Activated T-helper 17 cell treated with anti-CD3 and anti-CD28 coated beads, Interleukin-2, amount 50 U/mL, for 72 hours (primary cell): ENCODE measurements around the gene GOLT1A. TPM values are rescaled to one million over a fixed set of nuclear protein-coding genes. Genes with fewer than 3 reads are reported as not detected.

Source experiments
- ATAC-seq: fragments of 150-1000 bp; cut with Tn5 transposase; replicated peaks from 2 replicates; pipeline ENCODE4 v1.10.0; 2021; ENCODE audit warnings: mild to moderate bottlenecking, moderate library complexity
- H3K27ac Mint-ChIP-seq: one replicate; pipeline ENCODE4 v1.8.0; 2022; ENCODE audit warnings: mixed read lengths
- H3K27me3 Mint-ChIP-seq: one replicate; pipeline ENCODE4 v1.8.0; 2022; ENCODE audit warnings: mixed read lengths
- H3K36me3 Mint-ChIP-seq: one replicate; pipeline ENCODE4 v1.8.0; 2022; ENCODE audit warnings: low read depth, mild to moderate bottlenecking, mixed read lengths
- H3K4me1 Mint-ChIP-seq: one replicate; pipeline ENCODE4 v1.8.0; 2022; ENCODE audit warnings: mixed read lengths
- H3K4me3 Mint-ChIP-seq: one replicate; pipeline ENCODE4 v1.8.0; 2022; ENCODE audit warnings: mild to moderate bottlenecking, mixed read lengths
- H3K9me3 Mint-ChIP-seq: one replicate; pipeline ENCODE4 v1.8.0; 2022; ENCODE audit warnings: mixed read lengths
- total RNA-seq, 2 donors: library from RNA; stranded (reverse); gene quantifications; one replicate each; pipeline ENCODE4 v1.2.3, GENCODE V29; 2022

Gene GOLT1A, protein sequence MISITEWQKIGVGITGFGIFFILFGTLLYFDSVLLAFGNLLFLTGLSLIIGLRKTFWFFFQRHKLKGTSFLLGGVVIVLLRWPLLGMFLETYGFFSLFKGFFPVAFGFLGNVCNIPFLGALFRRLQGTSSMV
- under 1 TPM in 1 of 2 donors, not detected in 1; 0.48 TPM for total RNA-seq

GRCh38 chr1:204213668-204214662, at the start of gene GOLT1A:
Gene GOLT1A (minus strand): TSS chr1:204213988. CDS start chr1:204213906, 82 bp downstream.
- ATAC-seq, result peak; percentile 63
- H3K4me3 Mint-ChIP-seq, result peak within 1 kb of the TSS; percentile 65
- H3K9me3 Mint-ChIP-seq, result peaks cover 3% of the 10 kb centered on the region
- peaks cover 5% of the 10 kb centered on the region for H3K4me1 Mint-ChIP-seq
- no peaks in the 10 kb centered on the region for H3K36me3 Mint-ChIP-seq
- peak within 1 kb of the TSS; percentile 57 for H3K27ac Mint-ChIP-seq
- peaks cover 3% of the 10 kb centered on the region for H3K27me3 Mint-ChIP-seq

- Mint-ChIP-seq H3K4me3 (no peak overlapping the region), H3K27ac (peak overlapping the region; percentile 12), H3K4me1 (no peaks in the 10 kb centered on the region), H3K9me3 (no peaks in the 10 kb centered on the region), H3K36me3 (no peaks in the 10 kb centered on the region), H3K27me3 (no peaks in the 10 kb centered on the region)
- no peak for ATAC-seq
These were observed 49.6 kb upstream of the GOLT1A start for GRCh38 chr1:204263254-204263910.

DNA sequence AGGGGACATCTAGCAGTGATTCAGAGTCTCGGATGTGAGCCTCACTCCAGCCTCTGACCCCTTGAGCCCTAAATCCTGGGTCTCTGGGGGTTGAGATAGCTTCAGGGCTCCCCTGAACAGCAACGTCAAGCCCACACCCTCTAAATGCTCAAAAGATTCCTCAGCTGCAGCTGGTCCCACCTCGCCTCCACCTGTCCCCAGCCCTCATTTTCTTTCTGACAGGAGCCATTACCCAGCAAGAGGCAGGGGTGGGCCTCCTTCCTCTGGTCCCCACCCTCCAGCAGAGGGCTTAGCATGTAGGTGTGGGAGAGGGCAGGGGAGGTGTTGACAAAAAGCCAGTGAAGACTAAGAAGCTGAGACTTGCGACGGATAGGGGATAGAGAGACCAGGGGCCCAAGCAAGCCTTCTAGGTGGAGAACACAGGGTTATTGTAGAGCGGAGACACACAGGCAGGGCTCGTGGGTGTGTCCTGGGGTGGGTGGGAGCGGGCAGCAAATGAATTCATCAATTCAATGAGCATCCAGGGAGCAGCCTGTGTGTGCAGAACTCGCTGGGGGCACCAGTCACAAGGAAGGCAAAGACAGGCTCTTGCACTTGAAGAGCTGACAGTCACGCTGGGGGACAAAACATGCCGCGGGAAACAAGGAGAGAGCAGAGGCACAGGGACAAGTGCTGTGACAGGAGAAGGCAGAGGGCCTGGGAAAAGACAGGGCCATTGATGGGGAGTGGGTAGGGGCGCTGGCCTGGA, 48.9 kb upstream of the GOLT1A start:
- ATAC-seq, result no peak
- H3K9me3 Mint-ChIP-seq, result no peaks in the 10 kb centered on the region
- no peak overlapping the region for H3K4me3 Mint-ChIP-seq
- no peak overlapping the region for H3K27ac Mint-ChIP-seq
- no peaks in the 10 kb centered on the region for H3K4me1 Mint-ChIP-seq
- no peaks in the 10 kb centered on the region for H3K36me3 Mint-ChIP-seq
- H3K27me3 Mint-ChIP-seq, result no peaks in the 10 kb centered on the region

DNA sequence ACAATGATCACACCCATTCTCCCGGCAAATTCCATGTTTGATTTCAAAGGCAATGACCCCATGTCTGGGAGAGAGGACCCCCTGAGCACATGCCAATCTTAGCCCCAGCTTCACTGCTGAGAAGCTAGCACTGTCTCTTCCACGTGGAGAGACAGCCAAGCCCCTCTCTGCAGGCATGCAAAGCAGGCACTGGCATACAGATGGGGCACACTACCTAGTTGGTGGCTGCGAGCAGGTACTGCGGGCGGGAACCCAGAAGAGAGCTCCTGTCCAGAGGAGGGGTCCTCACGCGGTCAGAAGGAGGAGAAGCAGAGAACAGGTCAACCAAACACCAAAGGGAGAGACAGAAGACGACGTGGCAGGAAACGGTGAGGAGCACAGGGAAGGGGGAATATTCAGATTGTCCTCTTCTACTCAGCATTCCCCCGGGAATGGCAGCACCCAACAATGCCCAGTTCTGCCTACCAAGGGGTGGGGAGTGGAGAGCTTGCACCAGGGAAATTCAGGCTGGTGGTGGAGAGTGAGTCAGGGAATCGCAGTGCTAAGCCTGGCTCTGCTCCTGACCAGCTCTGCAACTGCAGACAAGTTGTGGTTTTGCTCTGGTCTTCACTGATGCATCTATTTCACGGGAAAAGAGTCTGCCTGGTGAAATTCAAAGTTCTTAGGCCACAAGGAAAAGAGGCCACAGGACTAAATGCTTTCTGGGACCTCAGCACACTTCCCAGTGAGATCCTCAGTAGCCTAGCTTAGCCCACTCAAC, 48.1 kb upstream of the GOLT1A start:
- Mint-ChIP-seq H3K27ac (no peak overlapping the region), H3K4me3 (no peak overlapping the region), H3K27me3 (no peaks in the 10 kb centered on the region), H3K4me1 (no peaks in the 10 kb centered on the region), H3K9me3 (no peaks in the 10 kb centered on the region), H3K36me3 (no peaks in the 10 kb centered on the region)
- ATAC-seq, result no peak

- Mint-ChIP-seq H3K27me3 (no peaks in the 10 kb centered on the region), H3K4me3 (no peak overlapping the region), H3K4me1 (no peaks in the 10 kb centered on the region), H3K9me3 (no peaks in the 10 kb centered on the region), H3K27ac (no peak overlapping the region), H3K36me3 (no peaks in the 10 kb centered on the region)
- ATAC-seq, result no peak
These were observed 47.5 kb upstream of the GOLT1A start for GRCh38 chr1:204261266-204261665.

DNA sequence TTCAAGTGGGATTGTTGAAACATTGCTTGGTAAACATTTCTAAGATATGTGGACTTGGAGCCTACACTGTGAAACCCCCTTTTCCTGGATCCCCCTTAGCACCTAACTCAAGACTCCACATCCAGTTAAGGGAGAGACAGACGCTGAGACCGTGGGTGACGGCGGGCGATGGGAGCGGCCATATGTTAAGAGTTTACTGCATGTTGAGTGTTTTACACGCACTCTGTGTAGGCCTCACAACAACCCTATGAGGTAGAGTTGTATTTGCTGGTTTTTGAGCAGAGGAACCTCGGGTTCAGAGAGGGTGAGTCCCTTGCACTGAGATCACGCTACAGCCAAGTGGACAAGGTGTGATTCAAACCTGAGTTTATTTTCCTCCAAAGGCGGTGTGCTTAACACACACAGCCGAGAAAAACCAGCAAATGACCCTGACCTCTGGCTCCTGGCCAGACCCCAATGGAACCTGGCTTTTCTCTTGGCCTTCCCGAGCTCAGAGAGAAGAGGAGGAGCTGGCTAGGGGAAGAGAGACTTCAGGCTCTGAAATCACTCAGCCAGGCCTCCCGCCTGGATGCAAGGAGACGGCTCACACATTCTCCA, 46.9 kb upstream of the GOLT1A start:
- Mint-ChIP-seq H3K9me3 (no peaks in the 10 kb centered on the region), H3K27ac (no peak overlapping the region), H3K4me1 (no peaks in the 10 kb centered on the region), H3K36me3 (no peaks in the 10 kb centered on the region), H3K27me3 (no peaks in the 10 kb centered on the region), H3K4me3 (no peak overlapping the region)
- no peak for ATAC-seq

DNA sequence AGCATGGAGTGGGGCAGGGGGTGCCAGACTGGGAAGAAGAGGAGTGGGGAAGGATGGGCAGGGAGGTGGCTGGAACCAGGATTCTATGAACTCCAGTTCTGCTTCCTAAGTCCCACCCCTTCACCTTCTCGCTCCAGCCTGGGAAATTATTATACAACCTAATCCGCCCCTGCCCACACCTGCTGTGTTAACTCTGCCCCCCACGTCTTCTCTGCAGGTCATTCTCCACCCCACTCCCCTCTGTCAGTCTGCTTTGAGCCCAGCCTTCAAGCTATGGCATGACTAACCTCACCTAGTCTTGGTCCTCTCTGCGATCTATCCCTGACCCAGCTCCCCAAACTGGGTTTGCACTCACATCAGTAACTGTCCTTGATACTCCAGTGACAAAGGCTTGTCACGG, 46.0 kb upstream of the GOLT1A start:
- Mint-ChIP-seq H3K9me3 (no peaks in the 10 kb centered on the region), H3K27ac (no peak overlapping the region)

GRCh38 chr1:204259196-204259595, 45.4 kb upstream of the GOLT1A start:
- Mint-ChIP-seq H3K36me3 (no peaks in the 10 kb centered on the region), H3K4me1 (no peaks in the 10 kb centered on the region), H3K27me3 (no peaks in the 10 kb centered on the region), H3K9me3 (no peaks in the 10 kb centered on the region), H3K27ac (no peak overlapping the region), H3K4me3 (no peak overlapping the region)
- ATAC-seq, result no peak

More for the DNA sequence above, 46.0 kb upstream of the GOLT1A start:
- Mint-ChIP-seq H3K27me3 (no peaks in the 10 kb centered on the region), H3K4me3 (no peak overlapping the region), H3K4me1 (no peaks in the 10 kb centered on the region), H3K36me3 (no peaks in the 10 kb centered on the region)
- no peak for ATAC-seq

- Mint-ChIP-seq H3K27ac (peak overlapping the region; percentile 17), H3K9me3 (no peaks in the 10 kb centered on the region), H3K36me3 (no peaks in the 10 kb centered on the region), H3K4me1 (no peaks in the 10 kb centered on the region), H3K4me3 (no peak overlapping the region), H3K27me3 (no peaks in the 10 kb centered on the region)
- peak; percentile 61 for ATAC-seq
These were observed 44.7 kb upstream of the GOLT1A start for GRCh38 chr1:204258213-204259115.

DNA sequence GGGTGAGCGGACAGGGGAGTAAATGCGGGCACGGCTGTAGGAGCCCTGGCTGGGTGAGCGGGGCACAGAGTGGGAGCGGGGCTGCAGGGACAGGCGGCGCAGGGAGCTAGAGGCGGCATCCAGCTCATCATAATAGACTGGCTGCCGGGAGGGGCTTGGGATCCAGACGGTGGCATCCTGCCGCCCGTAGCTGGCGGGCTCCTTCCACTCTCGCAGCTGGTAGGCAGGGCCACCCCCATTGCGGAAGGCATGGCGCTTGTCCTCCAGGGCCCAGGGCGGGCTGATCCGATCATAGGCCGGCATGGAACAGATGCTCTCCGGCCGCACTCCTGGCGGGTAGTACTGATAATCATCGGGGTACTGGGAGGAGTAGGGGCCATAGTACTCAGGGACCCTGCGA, 43.7 kb upstream of the GOLT1A start:
- no peaks in the 10 kb centered on the region for H3K36me3 Mint-ChIP-seq
- no peaks in the 10 kb centered on the region for H3K4me1 Mint-ChIP-seq
- H3K27ac Mint-ChIP-seq, result no peak overlapping the region
- H3K9me3 Mint-ChIP-seq, result no peaks in the 10 kb centered on the region
- H3K4me3 Mint-ChIP-seq, result no peak overlapping the region
- H3K27me3 Mint-ChIP-seq, result no peaks in the 10 kb centered on the region
- ATAC-seq, result no peak

GRCh38 chr1:204256531-204256930, 42.7 kb upstream of the GOLT1A start:
- H3K27ac Mint-ChIP-seq, result no peak overlapping the region

GRCh38 chr1:204255966-204256365, 42.2 kb upstream of the GOLT1A start:
- Mint-ChIP-seq H3K9me3 (no peaks in the 10 kb centered on the region), H3K4me1 (no peaks in the 10 kb centered on the region), H3K36me3 (no peaks in the 10 kb centered on the region), H3K4me3 (no peak overlapping the region), H3K27me3 (peaks cover 1% of the 10 kb centered on the region), H3K27ac (no peak overlapping the region)
- ATAC-seq, result no peak

More at GRCh38 chr1:204256531-204256930, 42.7 kb upstream of the GOLT1A start:
- no peaks in the 10 kb centered on the region for H3K4me1 Mint-ChIP-seq
- H3K4me3 Mint-ChIP-seq, result no peak overlapping the region
- ATAC-seq, result no peak
- no peaks in the 10 kb centered on the region for H3K9me3 Mint-ChIP-seq
- no peaks in the 10 kb centered on the region for H3K36me3 Mint-ChIP-seq
- no peaks in the 10 kb centered on the region for H3K27me3 Mint-ChIP-seq
